ENCODE measurements around the gene GIPC1. TPM values are rescaled to one million over a fixed set of nuclear protein-coding genes. Genes with fewer than 3 reads are reported as not detected.
A peak's percentile ranks its signal among the peaks of the same experiment; 100 is the strongest.
"Not testable (repeated sequence)": the region's sequence is repeated elsewhere in the genome, so short reads cannot be mapped to it uniquely, and the experiment has no call there.

The GIPC1 gene
- total RNA-seq, 6 experiments from 2014 or later = 25.2 to 63.5 (median 29.8) TPM

GRCh38 chr19:14470031-14470876 lies 25.7 kb downstream of the GIPC1 start:
- peaks cover 0 to 19% (median 4%) of the 10 kb centered on the region in 4 donors for H3K4me1 ChIP-seq
- no peak overlapping the region for H3K27ac ChIP-seq
- H3K4me3 ChIP-seq = no peak overlapping the region
- H3K27me3 ChIP-seq = no peaks in the 10 kb centered on the region
- intact Hi-C loops (cut with DNase I) = no loop called here
- ATAC-seq (no peak), DNase-seq (no peak)
- no CpG with 5 or more reads among the region's 32 CpGs for WGBS (ENCODE audit: insufficient coverage, low coverage, low lambda C conversion rate, missing lambda C conversion rate)
- peaks cover 0 to 18% (median under 1%) of the 10 kb centered on the region in 4 donors for H3K36me3 ChIP-seq
- TF ChIP-seq CTCF (IDR thresholded peaks at IDR 0.05) = no peak
- no peak for TF ChIP-seq POLR2A (IDR thresholded peaks at IDR 0.05)
- no peaks in the 10 kb centered on the region for H3K9me3 ChIP-seq

GRCh38 chr19:14467816-14468215 lies 28.1 kb downstream of the GIPC1 start:
- intact Hi-C loops (cut with DNase I) = no loop called here
- H3K27ac ChIP-seq = no peak overlapping the region
- H3K27me3 ChIP-seq = no peaks in the 10 kb centered on the region
- DNase-seq (no peak), ATAC-seq (no peak)
- no peaks in the 10 kb centered on the region for H3K9me3 ChIP-seq
- H3K36me3 ChIP-seq = peaks cover 0 to 27% (median 5%) of the 10 kb centered on the region in 4 donors
- WGBS (ENCODE audit: insufficient coverage, low coverage, low lambda C conversion rate, missing lambda C conversion rate) = 73% methylated on average over 7 of the region's 9 CpGs
- TF ChIP-seq POLR2A (IDR thresholded peaks at IDR 0.05) (no peak), CTCF (IDR thresholded peaks at IDR 0.05) (no peak)
- peaks cover 0 to 8% (median 4%) of the 10 kb centered on the region in 4 donors for H3K4me1 ChIP-seq
- H3K4me3 ChIP-seq = no peak overlapping the region

- H3K36me3 ChIP-seq = peaks cover 0 to 27% (median 5%) of the 10 kb centered on the region in 4 donors
Measured at GRCh38 chr19:14467391-14467790, 28.5 kb downstream of the GIPC1 start.

GRCh38 chr19:14463747-14464146 lies 32.2 kb downstream of the GIPC1 start:
- Histone ChIP-seq H3K27ac (no peak overlapping the region), H3K4me1 (no peaks in the 10 kb centered on the region), H3K27me3 (no peaks in the 10 kb centered on the region), H3K36me3 (peaks cover 0 to 30% (median 8%) of the 10 kb centered on the region in 4 donors), H3K4me3 (no peak overlapping the region), H3K9me3 (no peaks in the 10 kb centered on the region)
- intact Hi-C loops (cut with DNase I) = no loop called here
- peak in 1 of 4 donors; percentile 34 for ATAC-seq
- TF ChIP-seq POLR2A (IDR thresholded peaks at IDR 0.05) = no peak
- TF ChIP-seq CTCF (IDR thresholded peaks at IDR 0.05) = no peak
- DNase-seq = no peak
- no CpG with 5 or more reads among the region's 21 CpGs for WGBS (ENCODE audit: insufficient coverage, low coverage, low lambda C conversion rate, missing lambda C conversion rate)

More at GRCh38 chr19:14467391-14467790, 28.5 kb downstream of the GIPC1 start:
- 83% methylated on average over 4 of the region's 12 CpGs for WGBS (ENCODE audit: insufficient coverage, low coverage, low lambda C conversion rate, missing lambda C conversion rate)
- DNase-seq (no peak), ATAC-seq (no peak)
- no peaks in the 10 kb centered on the region for H3K9me3 ChIP-seq
- TF ChIP-seq POLR2A (IDR thresholded peaks at IDR 0.05) = no peak
- no peak for TF ChIP-seq CTCF (IDR thresholded peaks at IDR 0.05)
- H3K27ac ChIP-seq = no peak overlapping the region
- peaks cover 0 to 5% (median 2%) of the 10 kb centered on the region in 4 donors for H3K4me1 ChIP-seq
- H3K27me3 ChIP-seq = no peaks in the 10 kb centered on the region
- intact Hi-C loops (cut with DNase I) = no loop called here
- no peak overlapping the region for H3K4me3 ChIP-seq

GRCh38 chr19:14462401-14462800 lies 33.5 kb downstream of the GIPC1 start:
- ATAC-seq; H3K9me3 ChIP-seq; H3K4me1 ChIP-seq; DNase-seq; H3K27ac ChIP-seq; H3K4me3 ChIP-seq; intact Hi-C loops (cut with DNase I); H3K27me3 ChIP-seq: not testable (repeated sequence)
- WGBS (ENCODE audit: insufficient coverage, low coverage, low lambda C conversion rate, missing lambda C conversion rate) = 97% methylated on average over 3 of the region's 7 CpGs
- peaks cover 0 to 21% (median 8%) of the 10 kb centered on the region in 4 donors for H3K36me3 ChIP-seq

All from right lobe of liver (tissue), 6 donors.